GM19467 (cell line): Measurements from ENCODE around the gene ZBTB7C.

Experiments used
- ATAC-seq: cut with Tn5 transposase; IDR thresholded peaks from one replicate; pipeline ENCODE4 v1.9.1; 2021; ENCODE audit warnings: mild to moderate bottlenecking, moderate library complexity; ENCODE audit not compliant: unreplicated experiment

Gene ZBTB7C

DNA sequence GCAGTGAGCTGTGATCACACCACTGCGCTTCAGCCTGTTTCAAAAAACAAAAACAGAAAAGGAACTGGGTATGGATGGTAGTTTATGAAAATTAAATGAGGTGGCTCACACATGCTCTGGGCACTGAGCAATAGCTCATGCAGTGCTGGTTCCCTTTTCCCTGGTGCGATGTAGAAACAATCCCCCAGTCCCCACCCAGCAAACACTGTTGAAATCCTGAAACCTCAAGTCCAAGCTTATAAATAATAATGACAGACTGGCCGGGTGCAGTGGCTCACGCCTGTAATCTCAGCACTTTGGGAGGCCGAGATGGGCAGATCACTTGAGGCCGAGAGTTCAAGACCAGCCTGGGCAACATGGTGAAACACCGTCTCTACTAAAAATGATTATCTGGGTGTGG lies 423.3 kb downstream of the ZBTB7C start:
- no peak for ATAC-seq

DNA sequence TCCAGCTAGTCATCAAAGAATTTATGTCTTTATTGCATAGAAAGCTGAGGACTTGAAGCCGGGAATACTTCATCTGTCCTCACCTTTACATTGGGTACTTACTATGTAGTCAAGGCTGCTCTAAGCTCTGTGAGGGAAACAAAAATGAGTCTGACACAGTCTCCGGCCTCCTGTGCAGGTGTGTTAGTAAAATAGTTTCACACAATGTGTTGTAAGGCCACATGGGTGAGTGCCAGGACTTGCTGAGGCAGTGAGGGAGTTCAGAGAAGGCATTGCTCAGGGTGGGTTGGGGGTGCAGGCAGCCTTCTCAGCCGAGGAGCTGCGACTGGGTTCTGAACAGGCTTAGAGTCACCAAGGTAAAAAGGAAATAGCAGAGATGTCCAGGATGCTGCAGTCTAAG lies 424.2 kb downstream of the ZBTB7C start:
- ATAC-seq = no peak

- no peak for ATAC-seq
Measured at GRCh38 chr18:47983946-47984345, 425.2 kb downstream of the ZBTB7C start.

DNA sequence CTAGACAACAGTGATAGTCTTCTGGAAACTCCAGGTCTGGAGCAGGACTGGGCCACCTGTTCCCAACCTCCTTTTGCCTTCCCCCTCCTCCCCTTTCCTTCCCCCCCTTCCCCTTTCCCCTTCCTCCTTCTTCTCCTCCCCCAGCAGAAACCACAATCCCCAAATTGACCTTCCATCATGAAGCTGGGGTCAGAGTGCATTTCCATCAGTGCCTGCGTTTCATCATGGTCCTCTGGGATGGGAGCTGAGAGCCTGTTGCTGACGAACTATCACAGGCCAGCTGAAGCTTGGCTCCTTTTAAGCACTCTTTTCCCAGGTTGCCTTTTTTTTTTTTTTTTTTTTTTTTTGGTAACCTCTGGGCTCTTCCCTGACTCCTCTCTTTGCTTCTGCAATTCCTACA lies 426.1 kb downstream of the ZBTB7C start:
- ATAC-seq = no peak

DNA sequence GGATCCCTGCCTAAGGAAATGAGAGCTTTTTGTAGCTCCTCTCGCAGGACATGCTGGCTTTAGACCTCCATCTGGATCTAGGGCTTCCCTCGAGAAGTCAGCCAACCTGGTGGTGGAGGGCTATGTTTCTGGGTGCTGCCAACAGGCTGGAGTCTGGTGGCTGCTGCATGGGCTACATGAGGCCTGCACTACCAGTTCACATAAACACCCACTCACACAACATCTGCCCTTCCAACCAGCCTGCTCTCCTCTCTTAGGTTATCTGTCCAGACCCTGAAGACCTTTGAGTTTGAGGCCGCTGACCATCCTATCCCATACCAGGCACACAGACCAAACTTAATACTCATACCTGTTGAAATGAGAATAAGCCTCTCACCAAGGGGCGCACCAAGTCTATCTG lies 427.4 kb downstream of the ZBTB7C start:
- ATAC-seq = no peak

DNA sequence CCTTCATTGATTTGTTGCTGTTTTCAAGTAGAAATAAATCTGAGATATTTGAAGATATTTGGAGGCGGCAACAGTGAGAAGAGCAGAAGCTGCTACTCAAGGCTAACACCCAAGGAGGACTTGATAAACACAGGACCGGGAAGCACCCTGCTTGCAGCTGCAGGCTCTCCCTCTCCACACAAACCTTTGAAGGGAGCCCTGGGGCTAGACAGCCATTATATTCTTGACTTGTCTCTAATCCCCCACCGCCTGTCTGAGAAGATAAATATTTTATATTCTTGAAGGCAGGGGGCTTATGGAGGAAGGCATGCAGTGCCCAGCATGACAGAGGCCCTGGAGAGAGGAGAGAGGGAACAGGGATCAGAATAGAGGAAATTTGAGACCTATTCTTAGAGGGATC lies 427.9 kb downstream of the ZBTB7C start:
- ATAC-seq = no peak

DNA sequence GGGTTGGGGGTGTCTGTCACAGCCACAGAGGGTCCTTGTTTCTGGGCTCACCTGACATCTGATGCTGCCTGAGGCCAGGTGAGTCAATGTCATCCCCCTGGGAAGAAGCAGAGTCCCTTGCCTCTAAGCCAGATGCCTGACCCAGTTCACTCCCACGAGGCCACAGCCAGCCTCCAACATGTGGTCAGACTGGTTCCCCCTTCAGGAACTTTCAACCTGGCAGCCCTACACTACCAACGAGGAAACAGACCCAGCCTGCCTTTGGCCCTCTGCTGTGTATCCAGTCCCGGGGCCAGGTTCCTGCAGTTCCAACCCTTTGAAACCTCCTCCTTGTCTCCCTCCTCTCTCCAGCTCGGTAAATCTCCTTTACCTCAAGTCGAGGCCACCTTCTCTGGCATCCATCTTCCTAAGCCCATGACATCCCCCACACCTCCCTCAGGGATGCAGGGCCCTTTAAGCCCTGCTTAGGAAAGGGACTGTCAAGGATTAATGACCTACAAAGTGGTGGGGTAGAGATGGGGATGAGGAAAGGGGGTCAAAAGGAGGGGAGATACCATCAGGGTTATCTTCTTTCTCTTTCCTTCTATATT lies 429.5 kb downstream of the ZBTB7C start:
- ATAC-seq = no peak

GRCh38 chr18:47978603-47979002 lies 430.6 kb downstream of the ZBTB7C start:
- ATAC-seq = no peak

- ATAC-seq = no peak
Measured at GRCh38 chr18:47978141-47978540, 431.0 kb downstream of the ZBTB7C start.
